ENCODE measurements around the gene NIBAN1.
"Not testable (repeated sequence)": the region's sequence is repeated elsewhere in the genome, so short reads cannot be mapped to it uniquely, and the experiment has no call there.

NIBAN1 gene

GRCh38 chr1:184974056-184974836, at the start of gene NIBAN1:
Gene NIBAN1 (minus strand): TSS chr1:184974508. CDS start chr1:184974356, 152 bp downstream.
- peak; percentile 27 for DNase-seq

GRCh38 chr1:185017966-185018365, 43.7 kb upstream of the NIBAN1 start:
- DNase-seq: no peak

DNA sequence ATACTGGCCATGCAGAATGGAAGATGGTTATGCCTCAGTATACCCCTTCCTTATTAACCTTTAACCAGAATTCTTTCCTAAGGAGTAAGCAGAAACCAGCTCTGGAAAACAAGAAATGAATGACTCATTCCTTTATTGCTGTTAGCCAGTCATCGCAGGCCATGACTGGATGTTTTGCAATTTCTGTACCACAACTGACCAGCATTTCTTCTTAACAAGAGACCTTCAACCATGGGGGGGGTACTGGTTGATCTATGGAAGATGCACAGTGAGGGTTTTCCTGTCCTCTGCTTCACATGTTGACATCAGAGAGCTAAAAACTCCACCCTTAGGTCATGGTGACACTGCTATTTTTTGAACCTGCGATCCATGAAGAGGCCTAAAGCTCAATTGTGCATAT, 43.0 kb upstream of the NIBAN1 start:
- no peak for DNase-seq

DNA sequence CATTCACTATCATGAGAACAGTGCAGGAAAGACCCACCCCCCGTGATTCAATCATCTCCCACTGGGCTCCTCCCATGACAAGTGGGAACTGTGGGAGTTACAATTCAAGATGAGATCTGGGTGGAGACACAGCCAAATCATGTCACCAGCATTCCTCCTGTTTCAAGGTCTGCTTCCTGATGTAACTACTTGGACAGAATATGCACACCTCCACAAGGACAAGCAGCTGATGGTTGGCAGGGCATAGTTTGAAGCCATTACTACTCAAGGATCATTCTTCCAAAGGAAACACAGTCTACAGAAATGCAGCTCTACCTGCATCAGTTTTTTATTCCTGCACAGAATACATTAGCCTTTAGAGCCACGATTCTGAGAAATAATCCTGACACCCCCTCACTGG, 42.6 kb upstream of the NIBAN1 start:
- no peak for DNase-seq

DNA sequence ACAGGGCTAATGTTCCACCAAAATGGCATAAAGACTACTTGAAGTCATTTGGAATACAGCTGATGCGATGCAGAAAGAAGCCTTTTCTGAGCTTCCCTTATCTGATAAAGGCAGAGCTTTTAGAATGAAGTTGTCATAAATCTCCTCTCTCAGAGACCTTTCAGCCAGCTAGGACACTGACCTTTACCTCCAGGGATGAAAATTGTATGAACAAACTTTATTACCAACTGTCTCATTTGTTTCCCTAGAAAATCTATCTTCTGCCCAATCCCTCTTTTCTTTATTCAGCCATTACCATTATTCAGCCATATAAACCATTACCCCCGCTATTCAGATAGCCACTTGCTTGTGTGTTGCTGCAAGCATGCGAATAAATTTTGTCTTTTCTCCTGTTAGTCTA, 41.3 kb upstream of the NIBAN1 start:
- no peak for DNase-seq

DNA sequence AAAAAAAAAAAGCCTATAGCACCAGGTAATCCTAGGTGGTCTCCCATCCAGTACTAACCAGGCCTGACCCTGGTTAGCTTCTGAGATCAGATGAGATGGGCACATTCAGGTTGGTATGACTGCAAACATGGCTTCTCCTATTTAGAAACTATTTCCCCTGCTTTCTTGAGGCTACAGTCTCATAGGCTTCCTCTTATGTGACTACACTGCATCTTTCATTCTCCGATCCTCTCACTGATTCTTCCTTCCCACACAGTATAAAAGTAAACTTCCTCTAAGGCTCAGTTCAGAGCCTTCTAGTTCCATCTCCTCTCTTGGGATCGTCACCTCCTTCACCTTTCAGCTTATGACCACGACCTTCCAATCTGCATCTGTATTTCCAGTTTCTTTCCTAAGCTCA, 40.6 kb upstream of the NIBAN1 start:
- no peak for DNase-seq

DNA sequence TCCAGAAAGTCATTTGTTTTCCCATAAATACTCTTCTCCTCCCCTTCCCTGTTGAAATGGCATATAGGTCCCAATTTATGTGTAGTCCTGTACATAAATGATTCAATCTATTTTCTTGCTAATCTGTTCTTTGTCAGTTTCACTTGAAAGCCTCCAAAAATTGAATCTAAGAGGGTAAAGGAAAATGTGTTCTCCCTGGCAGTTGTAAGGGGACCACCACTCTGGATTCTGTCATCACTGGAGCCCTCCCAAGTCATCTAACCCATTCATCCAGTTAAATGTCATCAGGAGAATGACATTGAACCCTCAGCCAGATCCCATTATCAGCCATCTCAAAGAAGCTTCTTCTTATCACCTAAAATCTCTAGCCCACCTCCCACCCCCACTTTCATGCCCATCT, 36.1 kb upstream of the NIBAN1 start:
- DNase-seq: no peak

- no peak for DNase-seq
These were observed 34.5 kb upstream of the NIBAN1 start for GRCh38 chr1:185008838-185009237.

DNA sequence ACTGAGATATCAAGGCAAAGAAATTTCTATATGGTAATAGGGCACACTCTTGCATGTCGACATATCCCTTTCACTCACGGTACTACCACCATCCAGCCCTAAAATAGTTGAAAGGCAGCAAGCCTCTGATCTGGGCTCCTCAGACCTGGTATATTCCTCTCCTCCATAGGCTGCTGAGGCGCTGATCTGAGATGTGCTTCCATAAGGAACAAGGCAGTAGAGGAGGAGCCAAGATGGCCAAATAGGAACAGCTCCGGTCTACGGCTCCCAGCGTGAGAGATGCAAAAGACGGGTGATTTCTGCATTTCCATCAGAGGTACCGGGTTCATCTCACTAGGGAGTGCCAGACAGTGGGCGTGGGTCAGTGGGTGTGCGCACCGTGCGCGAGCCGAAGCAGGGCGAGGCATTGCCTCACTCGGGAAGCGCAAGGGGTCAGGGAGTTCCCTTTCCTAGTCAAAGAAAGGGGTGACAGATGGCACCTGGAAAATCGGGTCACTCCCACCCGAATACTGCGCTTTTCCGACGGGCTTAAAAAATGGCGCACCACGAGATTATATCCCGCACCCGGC, 27.1 kb upstream of the NIBAN1 start:
- DNase-seq: not testable (repeated sequence)

GRCh38 chr1:184999974-185000373, 25.7 kb upstream of the NIBAN1 start:
- DNase-seq: not testable (repeated sequence)

DNA sequence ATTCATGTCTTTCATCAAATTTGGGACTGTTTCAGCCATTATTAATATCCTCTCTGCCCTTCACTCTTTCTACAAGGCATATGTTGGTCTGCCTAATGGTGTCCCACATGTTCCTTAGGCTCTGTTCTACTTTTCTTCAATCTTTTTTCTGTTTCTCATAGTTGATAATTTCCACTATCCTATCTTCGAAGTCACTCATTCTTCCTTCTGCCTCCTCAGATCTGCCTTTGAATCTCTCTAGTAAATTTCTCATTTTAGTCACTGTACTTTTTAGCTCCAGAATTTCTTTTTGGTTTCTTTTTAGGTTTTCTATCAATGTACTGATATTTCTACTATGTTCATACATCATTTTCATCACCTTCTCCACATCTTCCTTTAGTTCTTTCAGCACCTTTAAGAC, 20.0 kb upstream of the NIBAN1 start:
- DNase-seq: no peak

DNA sequence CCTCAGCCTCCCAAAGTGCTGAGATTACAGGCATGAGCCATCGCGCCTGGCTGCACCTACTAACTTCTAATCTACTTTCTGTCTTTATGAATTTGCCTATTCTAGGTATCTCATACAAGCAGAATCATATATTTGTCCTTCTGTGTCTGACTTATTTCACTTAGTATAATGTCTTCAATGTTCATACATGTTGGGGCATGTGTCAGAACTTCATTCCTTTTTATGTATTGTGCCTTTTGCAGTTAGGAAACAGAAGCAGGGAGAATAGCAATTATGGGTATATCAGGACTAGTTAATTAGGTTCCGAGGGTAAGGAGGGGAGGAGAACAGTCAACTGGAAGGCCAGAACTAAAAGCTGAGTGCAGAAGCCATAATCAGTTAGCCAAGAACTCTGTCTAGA, 18.0 kb upstream of the NIBAN1 start:
- no peak for DNase-seq

- no peak for DNase-seq
These were observed 15.9 kb upstream of the NIBAN1 start for GRCh38 chr1:184990204-184990603.

- no peak for DNase-seq
These were observed 14.2 kb upstream of the NIBAN1 start for GRCh38 chr1:184988506-184988905.

DNA sequence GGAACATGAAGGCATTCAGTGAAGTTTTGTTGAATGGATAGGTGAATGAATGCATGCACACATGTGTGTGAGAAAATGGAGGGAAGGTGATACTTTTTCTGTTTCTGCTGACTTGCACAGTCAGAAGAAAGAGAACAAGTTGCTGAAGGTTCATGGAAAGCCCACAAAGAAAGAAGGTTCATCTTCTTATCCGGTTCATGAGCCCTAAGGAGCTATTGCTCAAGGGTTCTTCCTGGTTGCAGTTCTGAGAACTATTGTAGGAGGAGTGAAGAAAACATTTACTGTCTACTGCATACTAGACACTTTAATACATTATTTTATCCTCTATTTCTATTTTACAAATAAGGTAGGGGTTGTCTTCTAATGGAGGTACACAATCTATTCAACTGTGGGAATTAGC, 13.4 kb upstream of the NIBAN1 start:
- DNase-seq: no peak

- DNase-seq: no peak
These were observed 11.9 kb upstream of the NIBAN1 start for GRCh38 chr1:184986250-184986649.

GRCh38 chr1:184982002-184982954, 8.0 kb upstream of the NIBAN1 start:
- peak; percentile 54 for DNase-seq

- DNase-seq: no peak
These were observed 6.4 kb upstream of the NIBAN1 start for GRCh38 chr1:184980726-184981125.

DNA sequence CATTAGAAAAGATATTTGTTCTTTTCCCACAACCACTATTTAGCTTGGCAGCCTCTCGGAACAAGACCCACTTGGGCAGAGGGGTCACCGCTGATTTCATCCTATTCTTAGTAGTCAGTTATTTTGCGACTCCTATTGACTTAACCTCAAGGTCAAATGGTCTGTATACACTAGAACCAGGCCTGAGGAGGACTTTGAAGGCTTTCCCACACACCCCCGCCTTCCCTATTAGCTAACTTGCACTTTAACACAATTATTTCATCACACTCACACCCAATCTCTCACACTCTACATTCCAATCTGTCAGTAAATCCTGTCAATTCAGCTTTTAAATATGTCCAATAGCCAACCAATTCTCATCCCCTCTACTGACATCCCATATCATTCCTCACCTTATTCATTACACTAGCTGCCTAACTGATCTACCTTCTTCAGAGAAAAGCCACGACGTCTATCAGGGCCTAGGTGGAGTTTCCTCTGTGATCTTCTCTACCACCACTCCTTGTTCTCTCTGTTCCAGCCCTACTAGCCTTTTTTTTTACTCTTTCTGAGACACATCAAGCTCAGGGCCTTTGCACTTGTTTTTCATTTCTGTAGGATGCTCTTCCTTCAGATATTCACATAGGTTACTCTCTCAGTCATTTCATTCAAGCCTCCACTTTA, 1.0 kb upstream of the NIBAN1 start:
- DNase-seq: no peak

DNA sequence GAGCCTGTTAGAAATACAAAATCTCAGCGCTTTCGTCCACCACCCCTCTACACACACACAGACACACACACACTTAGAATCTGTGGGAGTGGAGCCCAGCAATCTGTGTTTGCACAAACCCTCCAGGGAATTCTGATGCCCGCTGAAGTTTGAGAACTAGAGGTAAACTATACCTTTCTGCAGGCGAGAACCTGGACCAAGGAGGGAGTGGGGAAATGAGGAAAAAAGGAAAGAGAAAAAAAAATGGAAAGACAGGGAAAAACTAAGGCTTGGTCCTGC, 468 bp upstream of the NIBAN1 start:
- DNase-seq: no peak

- no peak for DNase-seq
These were observed 844 bp downstream of the NIBAN1 start for GRCh38 chr1:184973272-184974055.

GRCh38 chr1:184972315-184973055, 1.8 kb downstream of the NIBAN1 start:
- no peak for DNase-seq

Measured in NCI-H2029 (cell line).